ENCODE results near the gene LUC7L3. TPM values are rescaled to one million over a fixed set of nuclear protein-coding genes. Genes with fewer than 3 reads are reported as not detected.
"Not testable (repeated sequence)": the region's sequence is repeated elsewhere in the genome, so short reads cannot be mapped to it uniquely, and the experiment has no call there.

The LUC7L3 gene
- total RNA-seq, 1 experiment from 2014 or later, result 154 TPM

DNA sequence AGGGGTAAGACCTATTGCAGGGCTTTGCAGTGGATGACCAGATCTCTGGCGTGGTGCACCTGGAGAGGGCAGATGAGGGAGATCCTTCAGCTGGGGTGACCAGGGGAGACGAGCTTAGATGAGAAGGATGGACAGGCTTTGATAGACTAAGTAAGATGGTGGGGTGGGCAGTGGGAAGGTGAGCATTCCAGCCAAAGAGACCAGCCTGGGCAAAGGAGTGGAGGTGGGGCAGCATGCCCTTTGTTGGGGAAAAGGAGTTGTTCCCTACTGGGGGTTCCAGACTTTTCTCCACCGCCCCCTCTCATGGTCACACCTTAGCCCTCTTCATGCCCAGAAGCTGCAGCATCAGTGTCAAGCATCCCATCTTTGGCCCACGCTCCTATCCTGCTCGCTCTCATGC, 39.3 kb upstream of the LUC7L3 start:
- no peaks in the 10 kb centered on the region for H3K9me3 ChIP-seq (ENCODE audit: control insufficient read depth, low read depth, low read length)
- Mint-ChIP-seq H3K27me3 (ENCODE audit: low read depth) (peaks cover 3% of the 10 kb centered on the region), H3K4me1 (peaks cover 15 to 21% of the 10 kb centered on the region in 2 experiments), H3K4me3 (no peak overlapping the region), H3K36me3 (ENCODE audit: insufficient read depth in 1 of 3, low read depth in 3 of 3) (no peaks in the 10 kb centered on the region), H3K27ac (no peak overlapping the region), H3K9me3 (no peaks in the 10 kb centered on the region; a peak in 1 of 5 replicates)
- H4K8ac ChIP-seq (replicated peaks; ENCODE audit: insufficient read length, low read depth, low read length), result no peak overlapping the region
- TF ChIP-seq, protein P1, sequence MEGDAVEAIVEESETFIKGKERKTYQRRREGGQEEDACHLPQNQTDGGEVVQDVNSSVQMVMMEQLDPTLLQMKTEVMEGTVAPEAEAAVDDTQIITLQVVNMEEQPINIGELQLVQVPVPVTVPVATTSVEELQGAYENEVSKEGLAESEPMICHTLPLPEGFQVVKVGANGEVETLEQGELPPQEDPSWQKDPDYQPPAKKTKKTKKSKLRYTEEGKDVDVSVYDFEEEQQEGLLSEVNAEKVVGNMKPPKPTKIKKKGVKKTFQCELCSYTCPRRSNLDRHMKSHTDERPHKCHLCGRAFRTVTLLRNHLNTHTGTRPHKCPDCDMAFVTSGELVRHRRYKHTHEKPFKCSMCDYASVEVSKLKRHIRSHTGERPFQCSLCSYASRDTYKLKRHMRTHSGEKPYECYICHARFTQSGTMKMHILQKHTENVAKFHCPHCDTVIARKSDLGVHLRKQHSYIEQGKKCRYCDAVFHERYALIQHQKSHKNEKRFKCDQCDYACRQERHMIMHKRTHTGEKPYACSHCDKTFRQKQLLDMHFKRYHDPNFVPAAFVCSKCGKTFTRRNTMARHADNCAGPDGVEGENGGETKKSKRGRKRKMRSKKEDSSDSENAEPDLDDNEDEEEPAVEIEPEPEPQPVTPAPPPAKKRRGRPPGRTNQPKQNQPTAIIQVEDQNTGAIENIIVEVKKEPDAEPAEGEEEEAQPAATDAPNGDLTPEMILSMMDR (conservative IDR thresholded peaks at IDR 0.05), result no peak
- H2AFZ ChIP-seq (ENCODE audit: low read length), result no peak overlapping the region
- H3K23me2 ChIP-seq (ENCODE audit: insufficient read length, low read depth, low read length, poor library complexity, severe bottlenecking), result no peaks in the 10 kb centered on the region
- H2BK120ac ChIP-seq (ENCODE audit: low read depth, low read length, poor library complexity, severe bottlenecking), result no peak overlapping the region
- no peak overlapping the region for H3K9ac ChIP-seq (ENCODE audit: extremely low read depth, insufficient read length, low read length)
- no peak overlapping the region for H3K18ac ChIP-seq (ENCODE audit: insufficient read length, low read depth, low read length)
- no peak overlapping the region for H2AK5ac ChIP-seq (ENCODE audit: insufficient read length, low read length)
- H3K4ac ChIP-seq (ENCODE audit: low read depth, low read length), result no peak overlapping the region
- H2BK15ac ChIP-seq (ENCODE audit: low read depth, low read length), result no peak overlapping the region
- H3K56ac ChIP-seq (ENCODE audit: insufficient read length, low read depth, low read length), result no peak overlapping the region
- H3T11ph ChIP-seq (ENCODE audit: low read length), result no peak overlapping the region
- H3K4me1 ChIP-seq (ENCODE audit: insufficient read depth, low read length), result no peaks in the 10 kb centered on the region
- H3K4me2 ChIP-seq (ENCODE audit: insufficient read depth, insufficient read length, low read length), result no peak overlapping the region
- no peaks in the 10 kb centered on the region for H3K27me3 ChIP-seq (ENCODE audit: insufficient read depth, low read length)
- no peak overlapping the region for H3K23ac ChIP-seq (ENCODE audit: insufficient read length, low read depth, low read length)
- H4K91ac ChIP-seq (ENCODE audit: insufficient read length, low read depth, low read length), result no peak overlapping the region
- H3K79me2 ChIP-seq (ENCODE audit: insufficient read depth, low read length), result no peaks in the 10 kb centered on the region
- no peak overlapping the region for H4K5ac ChIP-seq (ENCODE audit: insufficient read length, low read depth, low read length)
- H2BK5ac ChIP-seq (ENCODE audit: insufficient read length, low read length), result no peak overlapping the region
- H3K79me1 ChIP-seq (ENCODE audit: insufficient read depth, low read depth, low read length, poor library complexity, severe bottlenecking), result no peaks in the 10 kb centered on the region
- no peaks in the 10 kb centered on the region for H4K20me1 ChIP-seq (ENCODE audit: control insufficient read depth, insufficient read depth, insufficient read length)
- H2BK12ac ChIP-seq (ENCODE audit: insufficient read length, low read depth, low read length), result no peak overlapping the region
- no peak overlapping the region for H2BK20ac ChIP-seq (ENCODE audit: low read depth, low read length, poor library complexity, severe bottlenecking)
- WGBS (ENCODE audit: extremely low coverage, insufficient read length, low lambda C conversion rate), result no CpG with 5 or more reads among the region's 5 CpGs
- no peak for DNase-seq
- no peak overlapping the region for H3K27ac ChIP-seq (ENCODE audit: insufficient read length, low read depth, low read length)
- H3K14ac ChIP-seq (ENCODE audit: insufficient read depth, low read length), result no peak overlapping the region

DNA sequence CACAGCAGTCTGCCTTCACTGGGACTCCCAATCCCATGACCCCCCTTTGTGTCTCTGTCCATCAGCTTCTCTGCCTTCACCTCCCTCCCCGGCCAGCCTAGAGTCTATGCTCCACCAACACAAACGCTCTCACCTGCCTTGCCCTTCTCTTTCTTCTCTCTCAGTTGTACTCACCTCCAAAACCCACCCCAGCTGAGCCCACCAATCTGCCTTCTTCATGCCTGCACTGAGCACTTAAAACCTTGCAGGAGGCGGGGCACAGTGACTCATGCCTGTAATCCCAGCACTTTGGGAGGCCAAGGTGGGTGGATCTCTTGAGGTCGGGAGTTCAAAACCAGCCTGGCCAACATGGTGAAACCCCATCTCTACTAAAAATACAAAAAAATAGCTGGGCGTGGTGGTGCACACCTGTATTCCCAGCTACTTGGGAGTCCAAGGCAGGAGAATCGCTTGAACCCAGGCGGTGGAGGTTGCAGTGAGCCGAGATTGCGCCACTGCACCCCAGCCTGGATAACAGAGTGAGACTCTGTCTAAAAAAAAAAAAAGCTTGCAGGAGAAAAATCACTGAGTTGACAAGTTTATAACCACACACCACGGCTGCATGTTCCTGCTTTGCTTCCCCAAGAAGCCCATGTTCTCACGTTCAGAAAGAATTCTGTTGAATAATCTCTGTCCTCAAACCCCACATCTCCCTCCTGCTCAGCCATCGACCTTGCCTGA, 38.7 kb upstream of the LUC7L3 start:
- not testable (repeated sequence) for H4K5ac ChIP-seq (ENCODE audit: insufficient read length, low read depth, low read length); H3K27me3 Mint-ChIP-seq (ENCODE audit: low read depth); H3K9me3 ChIP-seq (ENCODE audit: control insufficient read depth, low read depth, low read length); H2BK15ac ChIP-seq (ENCODE audit: low read depth, low read length); H3K4me3 Mint-ChIP-seq; H3K14ac ChIP-seq (ENCODE audit: insufficient read depth, low read length); H2BK120ac ChIP-seq (ENCODE audit: low read depth, low read length, poor library complexity, severe bottlenecking); H3K36me3 Mint-ChIP-seq (ENCODE audit: insufficient read depth in 1 of 3, low read depth in 3 of 3); H2BK12ac ChIP-seq (ENCODE audit: insufficient read length, low read depth, low read length); H3K27me3 ChIP-seq (ENCODE audit: insufficient read depth, low read length); H3K79me2 ChIP-seq (ENCODE audit: insufficient read depth, low read length); H3K27ac Mint-ChIP-seq; H3K56ac ChIP-seq (ENCODE audit: insufficient read length, low read depth, low read length); H3K4me2 ChIP-seq (ENCODE audit: insufficient read depth, insufficient read length, low read length); H3K23me2 ChIP-seq (ENCODE audit: insufficient read length, low read depth, low read length, poor library complexity, severe bottlenecking); H3K9me3 Mint-ChIP-seq; H2AFZ ChIP-seq (ENCODE audit: low read length); H4K20me1 ChIP-seq (ENCODE audit: control insufficient read depth, insufficient read depth, insufficient read length); H2AK5ac ChIP-seq (ENCODE audit: insufficient read length, low read length); H4K8ac ChIP-seq (replicated peaks; ENCODE audit: insufficient read length, low read depth, low read length); H3K4me1 ChIP-seq (ENCODE audit: insufficient read depth, low read length); H3K23ac ChIP-seq (ENCODE audit: insufficient read length, low read depth, low read length); H3T11ph ChIP-seq (ENCODE audit: low read length); H4K91ac ChIP-seq (ENCODE audit: insufficient read length, low read depth, low read length); H2BK20ac ChIP-seq (ENCODE audit: low read depth, low read length, poor library complexity, severe bottlenecking); H3K79me1 ChIP-seq (ENCODE audit: insufficient read depth, low read depth, low read length, poor library complexity, severe bottlenecking); H3K27ac ChIP-seq (ENCODE audit: insufficient read length, low read depth, low read length); H3K18ac ChIP-seq (ENCODE audit: insufficient read length, low read depth, low read length); DNase-seq; H3K4ac ChIP-seq (ENCODE audit: low read depth, low read length); H3K9ac ChIP-seq (ENCODE audit: extremely low read depth, insufficient read length, low read length); H2BK5ac ChIP-seq (ENCODE audit: insufficient read length, low read length)
- H3K4me1 Mint-ChIP-seq, result peaks cover 15 to 23% of the 10 kb centered on the region in 2 experiments
- no CpG with 5 or more reads among the region's 12 CpGs for WGBS (ENCODE audit: extremely low coverage, insufficient read length, low lambda C conversion rate)
